AML-193 (cell line): ENCODE data around the gene SYN1.

Experiments used
- DNase-seq, 2 experiments: peaks; one replicate each; lab custom pipeline; 2025; lab: John Stamatoyannopoulos, UW

The SYN1 gene

GRCh38 chrX:47529548-47529947 is 90.1 kb downstream of the SYN1 start:
- no peak for DNase-seq

DNA sequence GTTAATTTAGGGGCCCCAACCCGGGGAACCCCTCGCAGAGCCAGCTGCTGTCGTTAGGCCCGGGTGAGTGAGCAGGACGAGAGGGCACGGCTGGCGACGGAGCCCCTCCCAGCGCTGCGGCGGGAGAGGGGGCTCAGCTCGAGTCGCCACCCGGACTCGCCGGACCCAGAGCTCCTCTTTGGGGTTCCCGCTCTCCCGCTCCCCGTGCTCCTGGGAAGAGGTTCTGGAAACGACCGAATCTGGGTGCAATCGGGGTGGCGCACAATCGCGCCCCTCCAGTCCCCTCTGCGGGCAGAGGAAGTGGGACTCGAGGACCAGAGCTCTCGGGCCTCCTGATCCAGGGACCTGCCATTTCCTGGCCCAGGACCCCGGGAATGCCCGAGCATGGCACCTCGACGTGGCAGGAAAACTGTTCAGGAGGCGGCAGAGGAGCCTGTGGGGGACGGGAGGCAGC is 95.9 kb downstream of the SYN1 start:
- DNase-seq, result no peak

DNA sequence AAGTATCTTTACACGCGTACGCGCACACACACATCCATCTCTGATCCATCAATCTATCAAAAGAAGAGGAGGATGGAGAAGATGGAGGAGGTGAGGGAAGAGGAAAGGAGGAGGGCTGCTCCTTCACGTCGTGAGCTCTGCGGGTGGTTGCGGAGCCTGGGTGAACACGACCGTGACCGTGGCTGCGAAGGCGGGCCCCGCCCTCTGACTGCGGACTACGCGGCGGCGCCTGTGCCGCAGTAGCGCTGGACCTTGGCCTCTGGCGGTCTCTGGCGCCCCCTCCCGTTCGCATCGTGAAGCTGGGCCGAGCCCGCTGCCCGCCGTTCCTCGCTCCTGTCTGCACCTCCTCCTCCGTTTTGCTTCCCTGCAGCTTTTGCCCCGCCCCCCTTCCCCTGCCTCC is 96.4 kb downstream of the SYN1 start:
- peak; percentile 37 to 45 for DNase-seq
